GM15510 (cell line): ENCODE measurements around the gene NINJ2.

ENCODE experiments used
- POLR2A ChIP-seq: IDR thresholded peaks from 3 replicates; pipeline ENCODE4 v1.6.1; 2011; ENCODE audit warnings: borderline replicate concordance; ENCODE audit not compliant: insufficient read length; ENCODE audit errors: extremely low read depth

Gene NINJ2

GRCh38 chr12:563787-564298 lies 99.4 kb downstream of the NINJ2 start:
- TF ChIP-seq POLR2A = no peak

DNA sequence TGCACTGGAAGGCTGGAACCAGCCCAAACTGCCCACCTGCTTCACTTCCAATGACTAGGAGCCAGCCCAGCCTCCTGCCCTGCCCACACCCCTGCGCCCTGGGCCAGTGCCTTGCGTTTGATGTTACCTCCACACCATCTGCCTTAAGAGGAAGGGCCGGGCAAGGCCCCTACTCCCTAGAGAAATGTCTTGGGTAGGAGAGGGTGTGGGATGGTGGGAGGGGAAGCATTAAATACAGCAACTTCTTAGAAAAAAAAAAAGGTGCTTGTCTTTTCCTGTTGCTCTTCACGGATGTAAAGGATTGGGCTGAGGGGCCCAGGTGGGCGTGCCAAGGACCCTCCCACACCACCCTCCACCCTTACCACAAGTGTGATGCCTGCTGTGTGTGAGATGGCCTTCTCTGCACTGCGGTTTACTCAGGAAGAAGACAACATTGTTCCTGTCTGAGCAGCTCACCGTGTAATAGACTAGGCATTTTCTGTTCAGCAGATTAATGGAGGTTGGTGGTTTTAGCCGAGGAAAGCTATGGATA lies 99.9 kb downstream of the NINJ2 start:
- TF ChIP-seq POLR2A = no peak

GRCh38 chr12:562634-563033 lies 100.6 kb downstream of the NINJ2 start:
- TF ChIP-seq POLR2A = no peak

DNA sequence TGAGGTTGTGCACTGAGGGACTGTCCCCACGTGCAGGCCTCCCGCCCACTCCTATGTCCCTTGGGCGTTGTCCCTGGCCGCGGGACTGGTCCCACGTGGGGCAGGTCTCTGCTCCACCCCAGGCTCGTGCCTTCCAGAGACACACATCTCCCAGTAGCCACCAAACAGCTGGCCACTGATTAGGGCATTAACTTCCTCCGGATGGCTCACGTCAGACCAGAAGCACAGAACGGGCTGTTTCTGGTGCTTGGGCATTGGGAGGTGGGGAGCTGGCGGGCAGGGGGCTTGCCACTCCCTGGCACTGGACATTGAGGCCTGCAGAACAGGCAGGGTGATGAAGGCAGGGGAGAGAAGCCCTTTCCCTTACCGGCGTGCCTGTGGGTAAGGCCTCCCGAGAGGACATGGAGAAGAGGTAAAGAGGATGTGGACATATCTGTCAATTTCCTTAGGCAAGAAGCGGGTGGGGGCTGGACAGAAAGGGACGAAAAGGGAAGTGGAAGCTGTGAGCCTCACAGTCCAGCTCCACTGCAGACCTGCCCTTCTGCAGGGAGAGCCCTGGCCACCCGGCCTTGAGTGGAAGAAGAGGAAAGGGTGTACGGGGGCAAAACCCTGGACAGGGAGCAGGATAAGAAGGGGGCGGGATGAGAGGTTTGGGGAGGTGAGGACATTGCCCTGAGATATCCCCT lies 101.2 kb downstream of the NINJ2 start:
- no peak for TF ChIP-seq POLR2A

GRCh38 chr12:561391-561705 lies 101.9 kb downstream of the NINJ2 start:
- no peak for TF ChIP-seq POLR2A

DNA sequence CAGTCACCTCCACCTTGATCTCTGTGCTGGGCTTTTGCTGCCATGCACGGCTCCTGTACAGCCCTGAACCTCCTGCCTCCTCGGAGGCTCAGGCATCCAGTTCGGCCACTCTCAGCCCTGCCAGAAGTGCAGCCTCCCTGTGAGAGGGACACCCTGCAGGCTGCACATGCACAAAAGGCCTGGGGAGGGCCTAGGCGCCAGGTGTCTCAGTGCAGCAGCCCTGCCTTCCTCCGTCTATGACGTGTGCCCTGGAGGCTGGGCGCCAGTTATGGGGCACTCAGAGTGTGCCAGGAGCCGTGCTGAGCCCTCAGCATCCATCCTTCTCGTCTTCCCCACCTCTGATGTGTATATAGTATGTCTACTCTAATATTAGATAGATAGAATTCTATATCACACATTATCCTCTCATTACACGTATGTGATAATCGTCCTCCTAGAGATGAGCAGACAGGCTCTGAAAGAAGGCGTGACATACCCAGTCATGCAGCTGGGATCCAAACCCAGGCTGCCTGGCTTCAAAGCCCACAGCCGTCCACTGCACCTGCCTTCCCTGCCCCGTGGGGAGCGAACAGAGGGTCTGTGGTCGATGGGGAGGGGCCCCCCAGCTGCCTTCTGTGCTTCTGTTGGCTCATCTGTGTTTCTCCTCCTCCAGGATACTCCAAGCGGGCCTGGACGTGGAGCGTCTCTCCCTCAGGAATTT lies 102.4 kb downstream of the NINJ2 start:
- TF ChIP-seq POLR2A = no peak

GRCh38 chr12:559906-560455 lies 103.3 kb downstream of the NINJ2 start:
- no peak for TF ChIP-seq POLR2A

- no peak for TF ChIP-seq POLR2A
Observed at GRCh38 chr12:559208-559905, 103.9 kb downstream of the NINJ2 start.

- TF ChIP-seq POLR2A = no peak
Observed at GRCh38 chr12:558580-558979, 104.7 kb downstream of the NINJ2 start.

DNA sequence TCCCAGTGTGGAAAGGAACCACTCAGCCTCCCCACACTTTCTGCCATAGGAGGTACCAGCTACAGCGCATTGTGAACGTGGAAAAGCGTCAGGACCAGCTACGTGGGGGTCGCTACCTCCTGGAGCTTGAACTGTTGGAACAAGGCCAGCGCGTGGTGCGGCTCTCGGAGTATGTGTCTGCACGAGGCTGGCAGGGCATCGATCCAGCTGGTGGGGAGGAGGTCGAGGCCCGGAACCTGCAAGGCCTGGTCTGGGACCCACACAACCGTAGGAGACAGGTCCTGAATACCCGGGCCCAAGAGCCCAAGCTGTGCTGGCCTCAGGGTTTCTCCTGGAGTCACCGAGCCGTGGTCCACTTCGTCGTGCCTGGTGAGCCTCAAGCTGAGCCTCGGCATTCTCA lies 106.7 kb downstream of the NINJ2 start:
- TF ChIP-seq POLR2A = no peak

DNA sequence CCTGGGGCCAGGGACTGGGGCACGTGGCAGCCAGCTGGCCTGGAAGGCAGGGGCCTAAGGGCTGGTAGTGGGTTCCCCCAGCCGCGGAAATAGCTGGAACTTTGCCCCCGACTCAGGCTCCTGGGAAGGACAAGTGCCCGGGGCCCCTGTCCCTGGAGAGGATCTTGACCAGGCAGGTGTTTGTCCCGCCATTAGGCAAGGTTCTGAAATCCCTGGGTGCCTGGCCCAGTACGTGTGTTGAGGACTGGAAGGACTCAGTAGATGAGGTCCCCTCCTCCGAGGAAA lies 109.3 kb downstream of the NINJ2 start:
- TF ChIP-seq POLR2A = no peak

DNA sequence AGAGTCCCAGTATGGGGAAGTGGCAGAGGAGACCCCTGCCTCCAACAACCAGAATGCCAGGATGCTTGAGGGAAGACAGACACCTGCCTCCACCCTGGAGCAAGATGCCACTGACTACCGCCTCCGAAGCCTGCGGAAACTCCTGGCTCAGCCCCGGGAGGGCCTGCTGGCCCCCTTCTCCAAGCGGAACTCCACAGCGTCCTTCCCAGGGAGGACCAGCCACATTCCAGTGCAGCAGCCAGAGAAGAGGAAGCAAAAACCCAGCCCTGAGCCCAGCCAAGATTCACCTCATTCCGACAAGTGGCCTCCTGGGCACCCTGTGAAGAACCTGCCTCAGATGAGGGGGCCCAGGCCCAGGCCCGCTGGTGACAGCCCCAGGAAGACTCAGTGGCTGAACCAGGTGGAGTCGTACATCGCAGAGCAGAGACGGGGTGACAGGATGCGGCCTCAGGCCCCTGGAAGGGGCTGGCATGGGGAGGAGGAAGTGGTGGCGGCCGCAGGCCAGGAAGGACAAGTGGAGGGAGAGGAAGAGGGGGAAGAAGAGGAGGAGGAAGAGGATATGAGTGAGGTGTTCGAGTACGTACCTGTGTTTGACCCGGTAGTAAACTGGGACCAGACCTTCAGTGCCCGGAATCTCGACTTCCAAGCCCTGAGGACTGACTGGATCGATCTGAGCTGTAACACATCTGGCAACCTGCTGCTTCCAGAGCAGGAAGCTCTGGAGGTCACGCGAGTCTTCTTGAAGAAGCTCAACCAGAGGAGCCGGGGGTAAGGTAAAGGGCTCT lies 109.8 kb downstream of the NINJ2 start:
- TF ChIP-seq POLR2A = no peak

DNA sequence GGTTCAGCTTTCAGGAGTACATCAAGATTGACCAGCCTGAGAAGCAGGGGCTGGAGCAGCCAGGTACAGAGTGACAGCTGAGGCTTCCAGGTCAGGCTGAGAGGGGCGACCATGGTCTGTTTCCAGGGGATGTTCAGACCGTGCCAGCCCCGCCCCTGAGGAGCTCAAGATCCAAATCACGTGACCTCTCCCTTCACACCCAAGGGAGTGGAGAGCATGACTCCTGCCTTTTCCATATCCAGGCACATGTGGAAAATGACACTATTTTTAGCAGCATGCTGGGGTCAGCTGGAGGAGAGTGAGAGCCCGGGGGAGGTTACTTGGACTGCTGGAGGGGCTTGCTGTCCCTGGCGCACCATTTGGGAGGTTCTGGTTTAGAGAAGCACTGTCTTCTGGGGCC lies 110.8 kb downstream of the NINJ2 start:
- TF ChIP-seq POLR2A = no peak

- no peak for TF ChIP-seq POLR2A
Observed at GRCh38 chr12:550473-551260, 112.6 kb downstream of the NINJ2 start.
